A204.1 (cell line): ENCODE measurements around the gene SEPTIN11.

Experiments
- FAIRE-seq: peaks from 2 replicates; lab custom pipeline; 2012; peaks lifted over from hg19 to GRCh38; lab: Jason Lieb, UNC

The SEPTIN11 gene

GRCh38 chr4:76980261-76980660 lies 30.7 kb downstream of the SEPTIN11 start:
- no peak for FAIRE-seq

GRCh38 chr4:76981644-76982043 lies 32.1 kb downstream of the SEPTIN11 start:
- FAIRE-seq, result no peak

- FAIRE-seq, result no peak
Measured at GRCh38 chr4:76982638-76983584, 33.4 kb downstream of the SEPTIN11 start.

- no peak for FAIRE-seq
Measured at GRCh38 chr4:76984127-76984526, 34.6 kb downstream of the SEPTIN11 start.

- FAIRE-seq, result no peak
Measured at GRCh38 chr4:76984788-76985211, 35.2 kb downstream of the SEPTIN11 start.

- no peak for FAIRE-seq
Measured at GRCh38 chr4:76987153-76987591, 37.6 kb downstream of the SEPTIN11 start.

GRCh38 chr4:76987685-76988084 lies 38.1 kb downstream of the SEPTIN11 start:
- FAIRE-seq, result no peak

- FAIRE-seq, result no peak
Measured at GRCh38 chr4:76989391-76990061, 40.0 kb downstream of the SEPTIN11 start.

GRCh38 chr4:76990288-76991080 lies 40.9 kb downstream of the SEPTIN11 start:
- no peak for FAIRE-seq

- no peak for FAIRE-seq
Measured at GRCh38 chr4:76991161-76991660, 41.7 kb downstream of the SEPTIN11 start.

- FAIRE-seq, result no peak
Measured at GRCh38 chr4:76993787-76994641, 44.5 kb downstream of the SEPTIN11 start.

- no peak for FAIRE-seq
Measured at GRCh38 chr4:76995776-76996175, 46.2 kb downstream of the SEPTIN11 start.

GRCh38 chr4:76996445-76996844 lies 46.9 kb downstream of the SEPTIN11 start:
- no peak for FAIRE-seq

- FAIRE-seq, result no peak
Measured at GRCh38 chr4:76997077-76997476, 47.5 kb downstream of the SEPTIN11 start.

- FAIRE-seq, result no peak
Measured at GRCh38 chr4:76997532-76997931, 48.0 kb downstream of the SEPTIN11 start.

GRCh38 chr4:76998251-76998901 lies 48.8 kb downstream of the SEPTIN11 start:
- no peak for FAIRE-seq
